Lower leg skin (tissue), 3 donors: ENCODE data around the gene KRT86.

Experiments
- CTCF ChIP-seq, 3 donors: fragments of 450-650 bp; IDR thresholded peaks; one replicate each; pipeline ENCODE4 v1.5.1; 2016; ENCODE audit warnings: antibody characterized with exemption in 3 of 3, mild to moderate bottlenecking in 3 of 3, moderate library complexity in 2 of 3
- POLR2A ChIP-seq, 2 donors: fragments of 450-650 bp; IDR thresholded peaks; one replicate each; pipeline ENCODE4 v1.6.1; 2016 to 2017; ENCODE audit warnings: antibody characterized with exemption in 2 of 2, mild to moderate bottlenecking in 1 of 2, moderate library complexity in 1 of 2

GRCh38 chr12:52245962-52246569 is 28.4 kb upstream of the KRT86 start:
- TF ChIP-seq CTCF (IDR thresholded peaks at IDR 0.05) (no peak), POLR2A (IDR thresholded peaks at IDR 0.05) (no peak)
